OCI-LY3 (cell line): ENCODE results near the gene CDCP2.

Experiments used
- CTCF ChIP-seq: fragments of 200-600, 300-600 bp; sonication (generic); IDR thresholded peaks from 2 replicates; pipeline ENCODE4 v1.5.1; 2014; ENCODE audit warnings: antibody characterized with exemption, low read length, low read depth
- EZH2phosphoT487 ChIP-seq: fragments of 200-600 bp; shearing (Covaris generic); IDR thresholded peaks from 2 replicates; pipeline ENCODE4 v1.6.1; 2018; ENCODE audit warnings: antibody characterized with exemption, mixed run types, low read depth

DNA sequence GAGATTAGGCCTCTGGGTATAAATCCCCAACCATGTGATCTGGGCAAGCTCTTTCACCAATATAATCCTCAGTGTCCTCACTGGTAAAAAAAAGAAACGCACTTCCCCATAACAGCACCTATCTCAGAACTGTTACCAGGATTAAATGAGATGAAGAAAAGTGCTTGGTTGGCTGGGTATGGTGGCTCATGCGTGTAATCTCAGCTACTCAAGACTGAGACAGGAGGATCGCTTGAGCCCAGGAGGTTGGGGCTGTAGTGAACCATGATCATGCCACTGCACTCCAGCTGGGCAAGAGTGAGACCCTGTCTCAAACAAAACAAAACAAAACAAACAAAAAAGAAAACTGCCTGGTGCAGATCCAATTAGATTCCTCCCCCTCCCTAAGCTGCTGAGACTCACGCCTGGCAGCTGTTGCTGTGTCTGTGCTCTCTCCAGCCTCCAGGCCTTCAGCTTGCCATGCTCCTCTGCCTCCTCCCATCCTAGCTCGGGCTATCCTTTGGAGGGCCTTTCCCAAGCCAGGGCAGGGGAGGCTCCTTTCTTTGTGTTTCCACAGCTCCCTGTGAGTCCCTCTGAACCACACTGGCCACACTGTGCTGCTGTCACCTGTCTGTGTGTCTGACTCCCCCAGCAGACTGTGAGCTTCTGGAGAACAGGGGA is 28.0 kb upstream of the CDCP2 start:
- TF ChIP-seq CTCF = no peak
- no peak for TF ChIP-seq EZH2phosphoT487
